A204.1 (cell line): ENCODE results near the gene TMA16.

Experiments used
- FAIRE-seq: peaks from 2 replicates; lab custom pipeline; 2012; peaks lifted over from hg19 to GRCh38; lab: Jason Lieb, UNC

The TMA16 gene

GRCh38 chr4:163564221-163564720, 69.8 kb downstream of the TMA16 start:
- no peak for FAIRE-seq

GRCh38 chr4:163565226-163566135, 71.0 kb downstream of the TMA16 start:
- no peak for FAIRE-seq

DNA sequence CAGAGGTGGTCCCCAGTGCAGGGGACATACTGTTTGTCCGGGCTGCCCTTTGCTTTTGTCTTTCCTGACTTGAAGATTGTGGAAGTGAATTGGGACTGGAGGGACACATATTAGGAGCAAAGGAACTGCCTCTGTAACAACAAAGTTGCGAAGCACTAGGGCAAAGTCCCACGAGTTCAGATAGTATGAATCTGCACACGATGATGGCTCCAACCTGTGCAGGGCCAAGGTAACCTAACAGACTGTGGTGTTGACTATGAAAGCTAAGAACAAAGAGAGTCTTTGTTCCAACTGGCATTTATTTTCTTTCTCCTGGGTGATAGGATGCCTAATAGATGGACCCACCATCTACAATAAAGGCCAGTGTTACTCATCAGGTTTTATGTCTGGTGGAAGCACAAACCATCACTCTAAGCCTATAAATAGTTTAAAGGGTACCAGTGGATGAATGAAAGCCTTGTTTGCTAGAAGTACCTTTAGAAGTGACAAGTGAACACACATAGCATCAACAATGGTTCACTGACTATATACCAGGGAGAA, 71.8 kb downstream of the TMA16 start:
- no peak for FAIRE-seq

DNA sequence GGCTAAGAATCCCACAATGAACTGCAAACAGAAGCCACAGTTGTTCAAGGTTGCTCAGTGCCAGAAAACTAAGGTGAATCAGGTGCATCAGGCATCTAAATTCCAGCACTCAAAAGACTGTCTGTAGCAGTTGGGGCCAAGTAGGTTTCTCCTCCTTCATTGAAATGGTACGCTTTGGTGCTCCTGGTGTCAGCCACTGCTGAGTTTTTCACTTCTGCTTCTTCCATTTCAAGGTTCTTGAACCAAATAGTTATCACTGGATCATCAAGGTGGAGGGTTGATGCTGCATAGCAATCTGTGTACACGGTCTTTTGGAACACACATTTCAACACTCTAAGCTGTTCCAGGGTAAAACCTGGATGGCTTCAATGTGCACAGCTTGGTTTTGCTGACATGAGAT, 74.4 kb downstream of the TMA16 start:
- no peak for FAIRE-seq
